Activated CD4-positive, alpha-beta T cell treated with anti-CD3 and anti-CD28 coated beads for 4 hours (primary cell): ENCODE measurements around the gene MCM3AP.
"Not testable (repeated sequence)": the region's sequence is repeated elsewhere in the genome, so short reads cannot be mapped to it uniquely, and the experiment has no call there.

Experiments
- DNase-seq, 2 donors: peaks; one replicate each; pipeline ENCODE4 v3.0.0-alpha.2; 2020

The MCM3AP gene

GRCh38 chr21:46239817-46240325, 45.5 kb downstream of the MCM3AP start:
- DNase-seq: no peak

- DNase-seq: no peak
Observed at GRCh38 chr21:46237474-46237873, 47.9 kb downstream of the MCM3AP start.

GRCh38 chr21:46234436-46234950, 50.9 kb downstream of the MCM3AP start:
- DNase-seq: no peak

- no peak for DNase-seq
Observed at GRCh38 chr21:46229923-46230260, 55.5 kb downstream of the MCM3AP start.

- DNase-seq: no peak
Observed at GRCh38 chr21:46229133-46229922, 56.1 kb downstream of the MCM3AP start.

- DNase-seq: peak; percentile 97 to 99
Observed at GRCh38 chr21:46228345-46229051, 56.9 kb downstream of the MCM3AP start, which contains the start of gene LSS. Gene LSS (minus strand): TSS chr21:46228774. CDS start chr21:46228745, 29 bp downstream.

- no peak for DNase-seq
Observed at GRCh38 chr21:46227811-46228344, 57.5 kb downstream of the MCM3AP start.

GRCh38 chr21:46226920-46227599, 58.4 kb downstream of the MCM3AP start:
- DNase-seq: no peak

- DNase-seq: no peak
Observed at GRCh38 chr21:46226146-46226545, 59.3 kb downstream of the MCM3AP start.

GRCh38 chr21:46223661-46224060, 61.8 kb downstream of the MCM3AP start:
- not testable (repeated sequence) for DNase-seq

- no peak for DNase-seq
Observed at GRCh38 chr21:46223217-46223616, 62.2 kb downstream of the MCM3AP start.

GRCh38 chr21:46222436-46223116, 62.8 kb downstream of the MCM3AP start:
- no peak for DNase-seq

GRCh38 chr21:46221664-46222435, 63.6 kb downstream of the MCM3AP start:
- no peak for DNase-seq

- DNase-seq: no peak
Observed at GRCh38 chr21:46220847-46221246, 64.6 kb downstream of the MCM3AP start.

- DNase-seq: no peak
Observed at GRCh38 chr21:46220275-46220810, 65.1 kb downstream of the MCM3AP start.

GRCh38 chr21:46219591-46220239, 65.7 kb downstream of the MCM3AP start:
- no peak for DNase-seq

- DNase-seq: no peak
Observed at GRCh38 chr21:46218906-46219590, 66.4 kb downstream of the MCM3AP start.

GRCh38 chr21:46217511-46218196, 67.8 kb downstream of the MCM3AP start:
- no peak for DNase-seq

GRCh38 chr21:46216132-46216747, 69.2 kb downstream of the MCM3AP start:
- no peak for DNase-seq
